Brain microvascular endothelial cell (primary cell): ENCODE data around the gene KATNIP.

ENCODE experiments used
- DNase-seq: peaks from one replicate; pipeline ENCODE4 v3.0.0-alpha.2; 2020
- H3K27ac ChIP-seq: fragments of 250-450 bp; sonication (Bioruptor Pico); 2 replicates; pipeline ENCODE4 v1.5.1; 2020; ENCODE audit warnings: mild to moderate bottlenecking, moderate library complexity
- H3K27me3 ChIP-seq: fragments of 250-450 bp; sonication (Bioruptor Pico); replicated peaks from 2 replicates; pipeline ENCODE4 v1.5.1; 2020; ENCODE audit warnings: mild to moderate bottlenecking
- H3K36me3 ChIP-seq: fragments of 250-450 bp; sonication (Bioruptor Pico); replicated peaks from 2 replicates; pipeline ENCODE4 v1.5.1; 2020; ENCODE audit warnings: mild to moderate bottlenecking
- H3K4me3 ChIP-seq: 2 replicates; pipeline ENCODE4 v1.5.1; 2011; ENCODE audit warnings: low read depth, mild to moderate bottlenecking, control low read depth, low read length, moderate library complexity
- CTCF ChIP-seq: IDR thresholded peaks from 2 replicates; pipeline ENCODE4 v1.5.1; 2011; ENCODE audit warnings: low read depth, mild to moderate bottlenecking, moderate library complexity, low read length, control low read depth, inconsistent platforms; ENCODE audit errors: missing control alignments
- in situ Hi-C: cut with HindIII; loops from 2 replicates; pipeline ENCODE4 v1.10.0; 2017; ENCODE audit warnings: low sequenced_read_pairs, low pct_ligation_motif_present

Gene KATNIP

GRCh38 chr16:27549464-27549745 lies 539 bp upstream of the KATNIP start:
- H3K36me3 ChIP-seq: peaks cover 9% of the 10 kb centered on the region
- peak overlapping the region; percentile 41 for H3K27ac ChIP-seq
- no peaks in the 10 kb centered on the region for H3K27me3 ChIP-seq
- no peak for TF ChIP-seq CTCF
- no peak for DNase-seq
- H3K4me3 ChIP-seq: peak overlapping the region; percentile 91
- in situ Hi-C loops: no loop called here

GRCh38 chr16:27550582-27550920 lies 607 bp downstream of the KATNIP start:
- Histone ChIP-seq H3K4me3 (peak overlapping the region; percentile 98), H3K27me3 (no peaks in the 10 kb centered on the region), H3K36me3 (no peaks in the 10 kb centered on the region), H3K27ac (peak overlapping the region; percentile 82)
- no peak for DNase-seq
- TF ChIP-seq CTCF: no peak
- in situ Hi-C loops: no loop called here

- H3K27me3 ChIP-seq: no peaks in the 10 kb centered on the region
- H3K27ac ChIP-seq: no peak overlapping the region
- H3K4me3 ChIP-seq: peak overlapping the region; percentile 98
- no peak for TF ChIP-seq CTCF
- in situ Hi-C loops: no loop called here
- no peaks in the 10 kb centered on the region for H3K36me3 ChIP-seq
- no peak for DNase-seq
Measured at GRCh38 chr16:27551036-27551435, 1.1 kb downstream of the KATNIP start.

GRCh38 chr16:27556471-27556870 lies 6.5 kb downstream of the KATNIP start:
- no peaks in the 10 kb centered on the region for H3K27me3 ChIP-seq
- in situ Hi-C loops: no loop called here
- H3K4me3 ChIP-seq: no peak overlapping the region
- H3K27ac ChIP-seq: no peak overlapping the region
- DNase-seq: no peak
- H3K36me3 ChIP-seq: no peaks in the 10 kb centered on the region
- no peak for TF ChIP-seq CTCF

GRCh38 chr16:27558434-27558833 lies 8.5 kb downstream of the KATNIP start:
- no peak overlapping the region for H3K27ac ChIP-seq
- H3K4me3 ChIP-seq: no peak overlapping the region
- no peaks in the 10 kb centered on the region for H3K27me3 ChIP-seq
- no peak for TF ChIP-seq CTCF
- no peak for DNase-seq
- in situ Hi-C loops: no loop called here
- no peaks in the 10 kb centered on the region for H3K36me3 ChIP-seq

GRCh38 chr16:27558932-27559331 lies 9.0 kb downstream of the KATNIP start:
- Histone ChIP-seq H3K36me3 (no peaks in the 10 kb centered on the region), H3K27me3 (no peaks in the 10 kb centered on the region), H3K4me3 (no peak overlapping the region), H3K27ac (no peak overlapping the region)
- no peak for DNase-seq
- in situ Hi-C loops: no loop called here
- TF ChIP-seq CTCF: no peak
